DMS79 treated with DMSO at 0.1 percent for 48 hours (cell line): ENCODE data around the gene PSPH.
"Not testable (repeated sequence)": the region's sequence is repeated elsewhere in the genome, so short reads cannot be mapped to it uniquely, and the experiment has no call there.

Experiments
- DNase-seq: peaks from one replicate; lab custom pipeline; 2025; lab: John Stamatoyannopoulos, UW

Gene PSPH

DNA sequence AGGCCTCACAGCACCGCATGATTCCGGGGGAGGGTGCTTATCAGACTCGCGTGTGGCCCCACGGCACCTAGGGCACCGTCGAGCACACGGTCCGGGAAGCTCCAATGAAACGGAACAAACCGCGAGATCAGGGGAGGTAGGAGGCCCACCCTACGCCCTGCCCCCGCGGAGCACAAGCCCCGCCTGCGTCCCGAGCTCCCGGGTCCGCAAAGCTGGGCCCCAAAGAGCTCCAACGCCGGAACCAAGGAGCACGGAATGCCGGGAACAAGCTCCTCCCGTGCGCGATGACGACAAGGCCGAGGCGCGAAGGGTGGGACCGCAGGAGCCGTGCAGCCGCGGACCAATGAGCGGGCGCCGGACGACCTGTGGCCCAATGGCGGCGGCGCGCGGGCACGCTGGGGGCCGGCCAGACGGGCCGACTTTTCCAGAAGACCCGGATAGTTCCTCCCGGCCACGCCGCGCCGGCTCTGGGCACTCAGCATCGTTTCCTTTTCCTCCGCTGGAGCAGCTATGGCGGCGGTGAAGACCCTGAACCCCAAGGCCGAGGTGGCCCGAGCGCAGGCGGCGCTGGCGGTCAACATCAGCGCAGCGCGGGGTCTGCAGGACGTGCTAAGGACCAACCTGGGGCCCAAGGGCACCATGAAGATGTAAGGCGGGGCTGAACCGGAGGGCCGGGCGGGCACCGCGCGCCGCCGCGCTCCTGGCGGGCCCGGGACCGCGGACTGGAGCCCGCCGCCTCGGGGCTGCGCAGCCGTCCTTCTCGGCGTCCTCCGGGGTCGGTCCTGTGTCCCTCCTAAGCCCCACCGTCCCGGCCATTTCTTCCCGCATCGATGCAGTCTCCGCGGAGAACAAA, at the start of gene PSPH, which contains the start of gene CCT6A:
Gene PSPH (minus strand): TSS at position 106 of the 853 bp plus-strand sequence. CDS start 30,232 bp downstream, outside the sequence.
Gene CCT6A (plus strand): TSS at position 427 of the 853 bp plus-strand sequence. CDS start 84 bp downstream, at position 511.
- peak; percentile 93 for DNase-seq

GRCh38 chr7:56099653-56100052, 48.4 kb upstream of the PSPH start:
- no peak for DNase-seq

- DNase-seq, result not testable (repeated sequence)
These were observed 47.2 kb upstream of the PSPH start for GRCh38 chr7:56098187-56099008.

DNA sequence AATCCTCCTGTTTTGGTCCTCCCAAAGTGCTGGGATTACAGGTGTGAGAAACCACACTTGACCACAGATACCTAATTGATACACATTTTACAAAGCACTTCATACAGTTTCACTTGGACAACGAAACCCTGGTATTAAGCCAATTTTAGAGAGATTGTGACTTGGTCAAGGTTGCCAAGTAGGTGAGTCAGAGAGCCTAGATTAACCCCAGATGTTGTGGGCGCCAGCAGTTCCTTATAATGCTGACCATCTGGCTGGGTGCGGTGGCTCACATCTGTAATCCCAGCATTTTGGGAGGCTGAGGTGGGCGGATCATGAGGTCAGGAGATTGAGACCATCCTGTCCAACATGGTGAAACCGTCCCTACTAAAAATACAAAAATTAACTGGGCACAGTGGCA, 46.5 kb upstream of the PSPH start:
- DNase-seq, result no peak

DNA sequence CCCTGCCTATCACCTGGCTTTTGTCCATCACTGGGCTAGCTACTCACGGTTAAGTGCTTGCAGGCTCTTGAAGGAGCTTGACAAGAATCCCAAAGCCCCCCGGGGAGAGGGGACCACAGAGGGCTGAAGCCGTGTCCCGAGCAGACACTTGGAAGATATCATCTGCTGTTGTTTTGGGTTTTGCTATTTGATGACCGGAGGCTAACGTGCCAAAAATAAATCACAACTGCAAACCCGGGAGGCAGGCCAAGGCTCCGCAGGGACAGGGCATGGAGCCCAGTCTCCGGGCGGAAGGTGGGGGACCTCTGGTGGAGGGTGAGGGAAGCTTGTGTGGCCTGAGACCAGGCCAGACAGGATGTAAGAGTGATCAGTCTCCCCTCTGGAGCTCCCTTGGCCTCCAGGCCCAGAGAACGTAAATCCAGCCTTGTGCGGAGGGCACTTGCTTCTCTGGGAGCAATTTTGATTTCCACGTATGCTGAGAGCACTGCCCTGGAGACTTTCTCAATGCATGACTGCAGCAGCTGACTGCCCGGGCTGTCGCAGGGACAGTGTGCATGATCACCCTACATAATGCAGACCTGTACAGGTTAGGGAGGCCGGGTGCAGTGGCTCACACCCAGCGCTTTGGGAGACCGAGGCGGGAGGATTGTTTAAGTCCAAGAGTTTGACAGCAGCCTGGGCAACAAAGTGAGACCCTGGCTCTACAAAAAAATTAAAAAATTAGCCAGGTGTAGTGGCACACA, 41.7 kb upstream of the PSPH start, which contains the start of gene PHKG1:
Gene PHKG1 (minus strand): TSS at position 164 of the 743 bp plus-strand sequence. CDS start 4,011 bp downstream, outside the sequence.
- DNase-seq, result peak; percentile 77

DNA sequence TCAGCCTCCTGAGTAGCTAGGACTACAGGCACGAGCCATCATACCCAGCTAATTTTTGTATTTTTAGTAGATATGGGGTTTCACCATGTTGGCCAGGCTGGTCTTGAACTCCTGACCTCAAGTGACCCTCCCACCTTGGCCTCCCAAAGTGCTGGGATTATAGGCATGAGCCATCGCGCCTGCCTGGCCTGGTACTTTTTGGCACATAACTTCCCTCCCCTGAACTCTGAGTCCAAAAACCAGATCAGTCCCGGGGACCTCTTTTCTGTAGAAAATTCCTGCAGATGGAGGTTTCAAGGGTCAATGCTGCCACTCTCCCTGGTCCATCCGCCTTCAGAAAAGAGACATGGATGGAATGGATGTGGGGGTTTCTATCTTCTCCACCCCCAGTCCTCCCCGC, 41.1 kb upstream of the PSPH start:
- DNase-seq, result not testable (repeated sequence)

DNA sequence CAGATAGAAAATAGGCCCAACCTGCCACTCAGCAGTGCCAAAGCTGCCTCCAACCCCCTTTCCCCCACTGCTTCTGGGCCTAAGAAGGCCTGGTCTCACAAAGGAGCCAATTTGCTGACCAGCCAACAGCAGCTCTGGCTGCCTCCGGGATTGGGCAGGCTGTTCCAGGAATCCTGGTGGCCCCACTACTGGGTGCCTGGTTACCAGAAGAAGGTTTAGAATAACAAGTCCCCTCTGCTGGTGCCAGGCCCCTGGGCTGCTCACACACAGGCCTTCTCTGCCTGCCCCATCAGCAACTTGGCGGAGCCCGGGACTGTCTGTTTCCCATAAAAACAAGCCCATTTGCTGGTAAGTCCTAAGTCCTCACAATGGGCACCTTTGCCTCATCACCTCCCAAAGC, 40.3 kb upstream of the PSPH start:
- DNase-seq, result no peak

- no peak for DNase-seq
These were observed 36.2 kb upstream of the PSPH start for GRCh38 chr7:56087445-56087844.

- DNase-seq, result no peak
These were observed 35.5 kb upstream of the PSPH start for GRCh38 chr7:56086761-56087160.

DNA sequence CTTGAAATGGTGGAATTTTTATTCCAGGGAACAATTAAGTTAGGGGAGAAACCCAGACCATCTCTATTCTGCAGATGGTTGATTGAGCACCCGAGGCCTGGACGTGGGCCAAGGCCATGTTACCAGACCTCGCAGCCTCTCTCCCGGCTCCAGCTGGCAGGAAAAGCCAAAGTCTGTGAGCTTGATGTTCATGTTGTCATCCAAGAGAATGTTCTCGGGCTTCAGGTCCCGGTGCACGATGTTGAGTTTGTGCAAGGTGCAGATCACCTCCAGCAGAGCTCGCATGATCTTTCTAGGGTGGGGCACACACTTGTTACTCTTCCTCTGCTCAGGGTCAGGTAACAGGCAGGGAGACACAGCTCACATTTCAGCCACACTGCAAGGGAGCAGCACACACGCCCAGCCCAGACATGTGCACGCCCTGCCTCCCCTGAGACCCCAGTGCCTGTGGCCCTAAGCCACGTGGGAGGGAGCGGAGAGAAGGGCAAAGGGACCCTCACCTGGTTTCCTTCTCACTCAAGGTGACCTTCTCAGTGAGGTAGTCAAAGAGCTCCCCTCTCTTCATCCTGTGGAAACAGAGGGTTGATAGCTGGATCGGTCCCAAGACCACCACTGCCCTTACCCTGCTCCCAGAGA, 32.0 kb upstream of the PSPH start:
- peak; percentile 60 for DNase-seq

- no peak for DNase-seq
These were observed 30.5 kb upstream of the PSPH start for GRCh38 chr7:56081626-56082340.

DNA sequence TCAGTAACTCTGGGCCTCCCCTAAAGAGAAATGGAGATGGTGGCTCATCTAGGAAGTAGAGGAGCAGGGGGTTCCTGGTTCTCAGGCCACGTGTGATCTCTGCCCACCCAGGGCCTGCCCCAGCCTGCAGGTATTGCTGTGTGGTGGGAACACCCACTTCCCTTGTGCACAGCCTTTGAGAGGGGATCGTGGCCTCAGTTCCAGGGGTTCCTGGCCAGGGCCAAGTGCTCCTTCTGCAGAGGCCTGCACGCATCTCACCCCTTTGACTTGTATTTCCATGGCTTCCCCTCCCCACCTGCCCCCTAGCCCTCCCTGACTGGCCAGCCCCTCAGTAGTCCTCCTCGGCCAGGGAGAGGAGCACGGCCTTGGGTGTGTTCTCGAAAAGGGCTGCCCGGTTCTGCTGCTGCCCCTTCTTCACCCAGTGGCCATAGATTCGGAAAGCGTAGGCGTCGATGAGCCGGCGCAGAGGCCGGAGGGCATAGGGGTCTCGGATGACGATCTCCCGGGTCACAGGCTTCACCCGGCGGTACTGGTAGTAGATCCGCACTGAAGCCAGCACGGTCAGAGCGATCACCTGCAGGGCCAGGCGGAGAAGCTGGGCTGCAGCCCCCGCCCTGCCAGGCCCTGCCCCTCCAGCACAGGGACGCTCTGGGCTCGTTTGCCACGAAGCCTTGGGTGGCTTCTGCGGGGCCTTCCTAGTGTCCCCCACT, 29.6 kb upstream of the PSPH start:
- DNase-seq, result not testable (repeated sequence)

GRCh38 chr7:56079450-56080185, 28.4 kb upstream of the PSPH start:
- DNase-seq, result peak; percentile 67

- DNase-seq, result no peak
These were observed 27.0 kb upstream of the PSPH start for GRCh38 chr7:56078196-56078595.

- DNase-seq, result no peak
These were observed 26.4 kb upstream of the PSPH start for GRCh38 chr7:56077681-56078080.

DNA sequence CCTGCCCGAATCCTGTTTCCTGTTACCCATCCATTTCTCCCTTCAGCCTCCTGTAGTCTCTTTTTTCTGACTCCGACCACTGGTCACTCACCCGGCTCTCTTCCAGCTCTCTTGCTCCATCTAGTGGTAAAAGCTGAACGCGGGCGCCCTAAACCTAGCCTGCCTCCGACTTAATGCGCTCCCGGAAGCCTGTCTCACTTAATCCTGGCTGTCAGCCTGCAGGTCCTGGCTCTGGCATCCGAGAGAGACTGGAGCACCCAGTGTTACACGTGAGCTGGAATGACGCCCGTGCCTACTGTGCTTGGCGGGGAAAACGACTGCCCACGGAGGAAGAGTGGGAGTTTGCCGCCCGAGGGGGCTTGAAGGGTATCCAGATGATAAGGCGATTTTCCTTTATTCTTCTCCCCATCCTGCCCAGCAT, 23.1 kb upstream of the PSPH start:
- DNase-seq, result peak; percentile 52

DNA sequence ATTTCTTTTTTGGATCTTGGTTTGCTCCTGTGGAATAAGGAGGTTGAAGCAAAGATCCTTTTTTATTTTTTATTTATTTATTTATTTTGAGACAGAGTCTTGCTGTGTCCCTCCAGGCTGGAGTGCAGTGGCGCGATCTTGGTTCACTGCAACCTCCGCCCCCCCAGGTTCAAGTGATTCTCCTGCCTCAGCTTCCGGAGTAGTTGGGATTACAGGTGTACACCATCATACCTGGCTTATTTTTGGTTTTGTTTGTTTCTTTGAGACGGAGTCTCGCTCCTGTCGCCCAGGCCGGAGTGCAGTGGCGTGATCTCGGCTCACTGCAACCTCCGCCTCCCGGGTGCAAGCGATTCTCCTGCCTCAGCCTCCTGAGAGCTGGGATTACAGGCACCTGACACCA, 15.1 kb upstream of the PSPH start:
- not testable (repeated sequence) for DNase-seq

GRCh38 chr7:56063882-56064625, 12.8 kb upstream of the PSPH start, which contains the start of gene SUMF2:
Gene SUMF2 (plus strand): TSS chr7:56064286. CDS start chr7:56064312, 26 bp downstream.
- peak; percentile 68 for DNase-seq

- DNase-seq, result no peak
These were observed 12.2 kb upstream of the PSPH start for GRCh38 chr7:56063500-56063881.
